Measurements from ENCODE around the gene INO80B.

DNA sequence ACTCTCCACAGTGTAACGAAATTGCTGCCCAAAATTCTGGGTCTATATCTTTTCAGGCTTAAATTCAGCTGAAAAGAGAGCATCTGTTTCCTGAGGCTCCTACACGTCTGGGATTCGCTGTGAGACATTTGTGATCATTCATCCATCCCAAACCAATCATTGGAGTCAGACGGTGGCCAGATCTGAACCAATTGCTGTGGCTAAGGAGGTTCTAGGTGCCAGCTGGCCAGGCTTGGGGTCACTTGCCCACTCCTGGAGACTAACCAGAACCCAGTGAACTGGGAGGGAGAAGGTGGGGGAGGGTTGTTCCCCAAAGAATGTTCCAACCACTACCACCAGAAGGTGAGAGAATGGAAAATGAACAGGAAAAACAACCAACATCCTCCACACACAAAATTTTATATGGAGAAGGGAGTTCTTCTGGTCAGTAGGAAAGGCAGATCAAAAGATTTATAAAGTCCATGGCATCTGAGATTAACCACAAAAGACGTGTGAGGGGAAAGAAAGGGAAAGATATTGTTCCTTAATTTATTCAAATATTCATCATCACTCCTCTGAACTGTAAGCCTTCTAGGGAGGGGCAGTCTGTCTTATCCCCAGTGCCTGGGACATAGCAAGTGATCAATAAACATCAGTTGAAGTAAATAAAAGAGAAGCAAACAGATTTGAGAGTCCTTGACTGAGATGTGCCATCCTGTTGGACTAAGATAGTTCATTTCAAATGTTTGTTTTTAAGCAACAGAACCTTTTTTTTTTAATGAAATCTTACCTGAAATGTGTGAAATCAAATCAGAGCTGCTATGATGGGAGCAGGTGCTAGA is 10.2 kb upstream of the INO80B start:
- TF ChIP-seq, protein P1, sequence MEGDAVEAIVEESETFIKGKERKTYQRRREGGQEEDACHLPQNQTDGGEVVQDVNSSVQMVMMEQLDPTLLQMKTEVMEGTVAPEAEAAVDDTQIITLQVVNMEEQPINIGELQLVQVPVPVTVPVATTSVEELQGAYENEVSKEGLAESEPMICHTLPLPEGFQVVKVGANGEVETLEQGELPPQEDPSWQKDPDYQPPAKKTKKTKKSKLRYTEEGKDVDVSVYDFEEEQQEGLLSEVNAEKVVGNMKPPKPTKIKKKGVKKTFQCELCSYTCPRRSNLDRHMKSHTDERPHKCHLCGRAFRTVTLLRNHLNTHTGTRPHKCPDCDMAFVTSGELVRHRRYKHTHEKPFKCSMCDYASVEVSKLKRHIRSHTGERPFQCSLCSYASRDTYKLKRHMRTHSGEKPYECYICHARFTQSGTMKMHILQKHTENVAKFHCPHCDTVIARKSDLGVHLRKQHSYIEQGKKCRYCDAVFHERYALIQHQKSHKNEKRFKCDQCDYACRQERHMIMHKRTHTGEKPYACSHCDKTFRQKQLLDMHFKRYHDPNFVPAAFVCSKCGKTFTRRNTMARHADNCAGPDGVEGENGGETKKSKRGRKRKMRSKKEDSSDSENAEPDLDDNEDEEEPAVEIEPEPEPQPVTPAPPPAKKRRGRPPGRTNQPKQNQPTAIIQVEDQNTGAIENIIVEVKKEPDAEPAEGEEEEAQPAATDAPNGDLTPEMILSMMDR (IDR thresholded peaks at IDR 0.05): no peak
- no peak for TF ChIP-seq POLR2A (IDR thresholded peaks at IDR 0.05)

Data from ovary (tissue), 3 donors.